OCI-LY7 (cell line): Measurements from ENCODE around the gene PALLD. TPM values are rescaled to one million over a fixed set of nuclear protein-coding genes. Genes with fewer than 3 reads are reported as not detected.

Experiments
- BruUV-seq: library from RNA; stranded (reverse); fragments of 400-500 nt; replicated peaks from 2 replicates; lab custom pipeline; 2021; lab: Mats Ljungman, UMichigan
- CTCF ChIA-PET: fragments of 300-600 bp; sonication (Branson Sonifier 250); formaldehyde crosslinking; loops from one replicate; lab custom pipeline; 2022; ENCODE audit warnings: antibody characterized with exemption; ENCODE audit not compliant: unreplicated experiment; lab: Charles Lee
- POLR2A ChIA-PET: fragments of 300-600 bp; sonication (Branson Sonifier 250); formaldehyde crosslinking; loops from one replicate; lab custom pipeline; 2022; ENCODE audit warnings: antibody characterized with exemption; lab: Charles Lee
- DNase-seq: peaks from one replicate; pipeline ENCODE4 v3.0.0-alpha.2; 2015; ENCODE audit warnings: low spot score
- H2AFZ ChIP-seq: fragments of 200-600 bp; sonication (generic), shearing (Covaris generic); 2 replicates; pipeline ENCODE4 v1.6.1; 2014; ENCODE audit warnings: mild to moderate bottlenecking, antibody characterized with exemption, low read length, moderate library complexity
- H3K27ac ChIP-seq: fragments of 200-600 bp; sonication (generic); 2 replicates; pipeline ENCODE4 v1.5.1; 2014; ENCODE audit warnings: mixed run types, low read depth, mild to moderate bottlenecking, moderate library complexity, low read length, inconsistent platforms; ENCODE audit not compliant: poor library complexity, severe bottlenecking
- H3K36me3 ChIP-seq: fragments of 200-600 bp; sonication (generic); 2 replicates; pipeline ENCODE4 v1.6.1; 2014; ENCODE audit warnings: mild to moderate bottlenecking, antibody characterized with exemption, low read length, moderate library complexity, mixed read lengths; ENCODE audit not compliant: insufficient read depth
- H3K4me1 ChIP-seq: fragments of 200-600 bp; sonication (generic); 2 replicates; pipeline ENCODE4 v1.5.1; 2014; ENCODE audit warnings: mild to moderate bottlenecking, low read length; ENCODE audit not compliant: insufficient read depth, poor library complexity, severe bottlenecking
- H3K4me2 ChIP-seq: fragments of 200-600 bp; sonication (generic); 2 replicates; pipeline ENCODE4 v1.6.1; 2014; ENCODE audit warnings: mild to moderate bottlenecking, low read length
- H3K4me3 ChIP-seq: fragments of 200-600 bp; sonication (generic); 2 replicates; pipeline ENCODE4 v1.5.1; 2014; ENCODE audit warnings: mild to moderate bottlenecking, low read depth, low read length; ENCODE audit not compliant: poor library complexity, severe bottlenecking
- H3K79me2 ChIP-seq: fragments of 200-600 bp; sonication (generic); 2 replicates; pipeline ENCODE4 v1.6.1; 2016; ENCODE audit warnings: low read depth, mild to moderate bottlenecking, low read length, moderate library complexity, mixed read lengths; ENCODE audit not compliant: insufficient read depth
- H3K9me2 ChIP-seq: fragments of 200-600 bp; sonication (generic); 2 replicates; pipeline ENCODE4 v1.6.1; 2016; ENCODE audit warnings: mild to moderate bottlenecking, low read length, mixed read lengths; ENCODE audit not compliant: insufficient read depth
- H3K9me3 ChIP-seq: fragments of 200-600 bp; sonication (generic); 2 replicates; pipeline ENCODE4 v1.6.1; 2014; ENCODE audit warnings: mild to moderate bottlenecking, mixed run types, low read length, mixed read lengths
- H4K20me1 ChIP-seq: fragments of 200-600 bp; sonication (generic); 2 replicates; pipeline ENCODE4 v1.6.1; 2014; ENCODE audit warnings: mild to moderate bottlenecking, antibody characterized with exemption, low read length, moderate library complexity, mixed read lengths; ENCODE audit not compliant: insufficient read depth
- EZH2phosphoT487 ChIP-seq: fragments of 200-600 bp; sonication (generic); IDR thresholded peaks from 2 replicates; pipeline ENCODE4 v1.6.1; 2018; ENCODE audit warnings: low read depth, borderline replicate concordance, mild to moderate bottlenecking, mixed run types, antibody characterized with exemption, low read length, moderate library complexity, mixed read lengths
- intact Hi-C: fragments of 100-400 bp; cut with micrococcal nuclease; formaldehyde crosslinking; loops from one replicate; pipeline ENCODE4 v1.10.0; 2022; ENCODE audit not compliant: unreplicated experiment
- total RNA-seq, 2 experiments: library from RNA; depleted of rRNA in 1 of 2; stranded (reverse); fragments of >200 nt in 1 of 2; shearing (Covaris generic) in 1 of 2; gene quantifications; 2 replicates each; pipeline ENCODE4 v1.2.3, GENCODE V29; 2014 to 2022
- TF ChIP-seq, protein P1 (sequence below): fragments of 200-600 bp; sonication (generic); conservative IDR thresholded peaks from 2 replicates; pipeline ENCODE4 v1.5.1; 2014; ENCODE audit warnings: mild to moderate bottlenecking, antibody characterized with exemption, low read length, moderate library complexity, mixed read lengths

The PALLD gene
- total RNA-seq, 2 experiments from 2014 or later = 0.73 to 2.8 TPM

DNA sequence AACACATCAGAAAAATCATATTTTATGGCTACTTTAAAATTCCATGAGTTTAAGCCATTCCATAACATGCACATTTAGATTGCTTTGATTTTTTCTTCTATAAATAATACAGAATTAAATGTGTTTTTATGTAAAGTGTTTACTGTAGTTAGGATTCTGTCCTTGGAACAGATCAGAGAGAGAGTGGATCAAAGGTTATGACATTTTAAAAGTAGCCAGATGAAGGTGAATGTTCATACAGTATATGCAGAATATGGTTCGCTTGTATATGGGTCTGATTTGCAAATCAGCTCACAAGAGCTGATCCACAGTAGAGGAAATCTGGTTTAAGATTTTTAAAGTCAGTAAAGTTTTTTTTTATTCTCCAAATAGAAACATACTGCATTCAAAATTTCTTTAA lies 7.2 kb upstream of the PALLD start:
- no peaks in the 10 kb centered on the region for H3K9me2 ChIP-seq
- no peak overlapping the region for H2AFZ ChIP-seq
- H4K20me1 ChIP-seq = no peaks in the 10 kb centered on the region
- H3K27ac ChIP-seq = no peak overlapping the region
- no peaks in the 10 kb centered on the region for H3K9me3 ChIP-seq
- intact Hi-C loops = no loop called here
- H3K4me3 ChIP-seq = no peak overlapping the region
- H3K4me1 ChIP-seq = no peaks in the 10 kb centered on the region
- POLR2A ChIA-PET = interaction anchor here (0.7 kb wide), 2 partner anchors 11 to 33 kb away, joined by 3 read pairs; no protein-coding TSS in a partner anchor
- no peak overlapping the region for H3K4me2 ChIP-seq
- CTCF ChIA-PET = no interaction called here
- H3K36me3 ChIP-seq = no peaks in the 10 kb centered on the region
- no TSS peak for BruUV-seq
- H3K79me2 ChIP-seq = no peaks in the 10 kb centered on the region
- TF ChIP-seq EZH2phosphoT487 = no peak
- TF ChIP-seq, protein P1, sequence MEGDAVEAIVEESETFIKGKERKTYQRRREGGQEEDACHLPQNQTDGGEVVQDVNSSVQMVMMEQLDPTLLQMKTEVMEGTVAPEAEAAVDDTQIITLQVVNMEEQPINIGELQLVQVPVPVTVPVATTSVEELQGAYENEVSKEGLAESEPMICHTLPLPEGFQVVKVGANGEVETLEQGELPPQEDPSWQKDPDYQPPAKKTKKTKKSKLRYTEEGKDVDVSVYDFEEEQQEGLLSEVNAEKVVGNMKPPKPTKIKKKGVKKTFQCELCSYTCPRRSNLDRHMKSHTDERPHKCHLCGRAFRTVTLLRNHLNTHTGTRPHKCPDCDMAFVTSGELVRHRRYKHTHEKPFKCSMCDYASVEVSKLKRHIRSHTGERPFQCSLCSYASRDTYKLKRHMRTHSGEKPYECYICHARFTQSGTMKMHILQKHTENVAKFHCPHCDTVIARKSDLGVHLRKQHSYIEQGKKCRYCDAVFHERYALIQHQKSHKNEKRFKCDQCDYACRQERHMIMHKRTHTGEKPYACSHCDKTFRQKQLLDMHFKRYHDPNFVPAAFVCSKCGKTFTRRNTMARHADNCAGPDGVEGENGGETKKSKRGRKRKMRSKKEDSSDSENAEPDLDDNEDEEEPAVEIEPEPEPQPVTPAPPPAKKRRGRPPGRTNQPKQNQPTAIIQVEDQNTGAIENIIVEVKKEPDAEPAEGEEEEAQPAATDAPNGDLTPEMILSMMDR = no peak
- no peak for DNase-seq

DNA sequence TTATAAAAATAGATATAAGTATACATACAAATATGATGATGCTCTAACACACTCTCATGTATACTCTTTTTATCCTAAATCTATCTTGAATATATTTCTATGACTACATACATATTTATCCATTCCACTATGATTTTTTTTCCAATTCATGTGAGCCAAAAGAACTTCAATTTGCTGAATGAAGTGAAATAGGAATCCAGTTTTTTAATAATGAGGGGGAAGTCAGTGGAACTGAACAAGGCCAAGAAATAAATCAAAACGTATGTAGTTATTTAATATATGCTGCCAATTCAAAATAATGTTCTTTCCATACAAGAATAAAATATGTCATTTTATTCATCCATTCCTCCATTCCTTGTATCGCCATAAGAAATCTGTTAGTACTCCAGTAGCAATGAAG lies 6.1 kb upstream of the PALLD start:
- intact Hi-C loops = no loop called here
- Histone ChIP-seq H3K27ac (no peak overlapping the region), H2AFZ (no peak overlapping the region), H3K4me3 (no peak overlapping the region), H3K79me2 (no peaks in the 10 kb centered on the region), H3K9me2 (no peaks in the 10 kb centered on the region), H3K36me3 (no peaks in the 10 kb centered on the region), H3K4me1 (no peaks in the 10 kb centered on the region), H3K9me3 (no peaks in the 10 kb centered on the region), H4K20me1 (no peaks in the 10 kb centered on the region), H3K4me2 (no peak overlapping the region)
- ChIA-PET CTCF (no interaction called here), POLR2A (no interaction called here)
- DNase-seq = no peak
- TF ChIP-seq, protein P1 = no peak
- no peak for TF ChIP-seq EZH2phosphoT487
- no TSS peak for BruUV-seq

DNA sequence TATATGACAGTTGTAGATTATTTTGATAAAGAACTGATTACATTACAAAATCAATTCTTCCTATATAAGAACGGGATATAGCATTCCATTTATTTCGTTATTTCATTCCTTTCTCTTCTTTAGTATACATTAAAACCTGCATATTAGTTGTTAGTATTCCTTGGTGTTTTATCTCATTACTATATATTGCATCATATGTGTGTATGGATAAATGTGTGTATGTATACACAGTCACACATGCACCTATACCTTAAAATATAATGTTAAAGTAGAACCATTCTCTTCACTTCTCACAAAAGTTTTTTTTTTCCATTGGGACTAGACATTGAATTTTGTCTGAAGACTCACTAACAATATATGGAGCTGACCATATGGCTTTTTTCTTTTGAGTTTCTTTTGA lies 5.3 kb upstream of the PALLD start:
- intact Hi-C loops = no loop called here
- no peaks in the 10 kb centered on the region for H4K20me1 ChIP-seq

More for the DNA sequence above, 5.3 kb upstream of the PALLD start:
- Histone ChIP-seq H3K4me3 (no peak overlapping the region), H2AFZ (no peak overlapping the region), H3K27ac (no peak overlapping the region), H3K9me2 (no peaks in the 10 kb centered on the region), H3K79me2 (no peaks in the 10 kb centered on the region), H3K9me3 (no peaks in the 10 kb centered on the region), H3K36me3 (no peaks in the 10 kb centered on the region), H3K4me1 (no peaks in the 10 kb centered on the region), H3K4me2 (no peak overlapping the region)
- no peak for TF ChIP-seq EZH2phosphoT487
- TF ChIP-seq, protein P1 = no peak
- ChIA-PET CTCF (no interaction called here), POLR2A (no interaction called here)
- no peak for DNase-seq
- no TSS peak for BruUV-seq
